ENCODE data around the gene AP5B1. TPM values are rescaled to one million over a fixed set of nuclear protein-coding genes. Genes with fewer than 3 reads are reported as not detected.

The AP5B1 gene
- total and polyA plus RNA-seq, 2 experiments from 2014 or later, result 3.1 to 16.1 TPM

- no peak overlapping the region for H3K27ac Mint-ChIP-seq
- Histone ChIP-seq H3F3A (replicated peaks; ENCODE audit: low read depth) (no peaks in the 10 kb centered on the region), H3K27ac (ENCODE audit: low read depth) (no peak overlapping the region), H3K36me3 (ENCODE audit: insufficient read depth) (no peaks in the 10 kb centered on the region), H3K79me2 (replicated peaks; ENCODE audit: insufficient read depth) (no peaks in the 10 kb centered on the region), H3K4me1 (ENCODE audit: insufficient read depth) (no peaks in the 10 kb centered on the region), H2AFZ (no peak overlapping the region), H3K4me3 (no peak overlapping the region), H3K27me3 (ENCODE audit: insufficient read depth) (no peaks in the 10 kb centered on the region), H3K9me2 (ENCODE audit: insufficient read depth) (no peaks in the 10 kb centered on the region), H4K20me1 (replicated peaks; ENCODE audit: insufficient read depth) (no peaks in the 10 kb centered on the region), H3K4me2 (no peak overlapping the region)
- DNase-seq (ENCODE audit: low spot score), result no peak
- TF ChIP-seq CTCF (conservative IDR thresholded peaks at IDR 0.05; ENCODE audit: low read depth in 2 of 2) (peak; percentile 28 to 37; a peak in 3 of 4 replicates), ZNF331 (CRISPR knock-in tag; IDR thresholded peaks at IDR 0.05; ENCODE audit: low read depth) (no peak)
- H3K27me3 Mint-ChIP-seq (ENCODE audit: insufficient read depth, low read depth, poor library complexity), result peaks cover 5% of the 10 kb centered on the region
- no peak overlapping the region for H3K4me3 Mint-ChIP-seq
- peaks cover 6% of the 10 kb centered on the region; the same call in 1 of the 3 replicates for H3K9me3 Mint-ChIP-seq
- no peak for ATAC-seq
- no peaks in the 10 kb centered on the region for H3K4me1 Mint-ChIP-seq
- H3K36me3 Mint-ChIP-seq (ENCODE audit: low read depth), result peaks cover 3% of the 10 kb centered on the region; the same call in 1 of the 3 replicates
These were observed 6.9 kb downstream of the AP5B1 start for GRCh38 chr11:65773784-65774411.

- H4K20me1 ChIP-seq (replicated peaks; ENCODE audit: insufficient read depth), result no peaks in the 10 kb centered on the region
- no peaks in the 10 kb centered on the region for H3K79me2 ChIP-seq (replicated peaks; ENCODE audit: insufficient read depth)
- no peak overlapping the region for H3K4me2 ChIP-seq
- no peak overlapping the region for H3K4me3 ChIP-seq
- no peaks in the 10 kb centered on the region for H3K9me2 ChIP-seq (ENCODE audit: insufficient read depth)
- H3K27me3 Mint-ChIP-seq (ENCODE audit: insufficient read depth, low read depth, poor library complexity), result no peaks in the 10 kb centered on the region
- no peak overlapping the region for H3K27ac ChIP-seq (ENCODE audit: low read depth)
- no peak overlapping the region for H3K4me3 Mint-ChIP-seq
- H3F3A ChIP-seq (replicated peaks; ENCODE audit: low read depth), result no peaks in the 10 kb centered on the region
- H3K27ac Mint-ChIP-seq, result no peak overlapping the region
- ATAC-seq, result no peak
- no peaks in the 10 kb centered on the region for H3K4me1 ChIP-seq (ENCODE audit: insufficient read depth)
- no peaks in the 10 kb centered on the region for H3K36me3 ChIP-seq (ENCODE audit: insufficient read depth)
- H3K27me3 ChIP-seq (ENCODE audit: insufficient read depth), result no peaks in the 10 kb centered on the region
- no peaks in the 10 kb centered on the region for H3K36me3 Mint-ChIP-seq (ENCODE audit: low read depth)
- no peak overlapping the region for H2AFZ ChIP-seq
- DNase-seq (ENCODE audit: low spot score), result no peak
- no peaks in the 10 kb centered on the region for H3K4me1 Mint-ChIP-seq
- no peak for TF ChIP-seq JUNB (IDR thresholded peaks at IDR 0.05; ENCODE audit: unreplicated experiment)
- no peak for TF ChIP-seq ETS1 (IDR thresholded peaks at IDR 0.05)
- TF ChIP-seq REST (IDR thresholded peaks at IDR 0.05; ENCODE audit: unreplicated experiment), result no peak
- TF ChIP-seq CREB1 (CRISPR knock-in tag; IDR thresholded peaks at IDR 0.05; ENCODE audit: low read depth), result no peak
- TF ChIP-seq ZNF462 (CRISPR knock-in tag; IDR thresholded peaks at IDR 0.05), result no peak
- TF ChIP-seq ZNF114 (CRISPR knock-in tag; IDR thresholded peaks at IDR 0.05), result no peak
- H3K9me3 Mint-ChIP-seq, result peaks cover 8% of the 10 kb centered on the region; the same call in 1 of the 3 replicates
These were observed 9.1 kb downstream of the AP5B1 start for GRCh38 chr11:65771589-65772112.

Data from GM23338 (cell line).